ENCODE data around the gene DUS2. TPM values are rescaled to one million over a fixed set of nuclear protein-coding genes. Genes with fewer than 3 reads are reported as not detected.
"Not testable (repeated sequence)": the region's sequence is repeated elsewhere in the genome, so short reads cannot be mapped to it uniquely, and the experiment has no call there.

Gene DUS2
- total RNA-seq, 1 donor from 2014 or later, result 17.4 TPM

DNA sequence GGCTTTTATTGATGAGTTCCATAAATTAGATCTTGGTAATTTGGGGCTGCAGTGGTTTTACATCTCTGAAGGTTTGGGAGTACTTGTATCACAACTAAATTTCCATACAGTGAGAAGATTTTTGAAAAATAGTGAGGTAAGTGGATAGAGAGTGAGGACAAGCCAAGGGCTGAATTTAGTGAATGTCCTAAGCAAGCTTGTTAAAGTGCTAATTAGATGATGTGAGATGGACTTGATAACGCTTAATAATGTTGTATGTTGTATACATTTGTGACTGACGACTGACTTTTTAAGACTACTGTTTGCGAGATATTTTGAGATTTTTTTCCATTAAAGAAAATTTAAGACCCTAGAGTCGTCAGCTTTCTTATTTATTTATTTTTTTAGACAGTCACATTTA lies 66.0 kb downstream of the DUS2 start:
- DNase-seq (ENCODE audit: low spot score), result no peak

DNA sequence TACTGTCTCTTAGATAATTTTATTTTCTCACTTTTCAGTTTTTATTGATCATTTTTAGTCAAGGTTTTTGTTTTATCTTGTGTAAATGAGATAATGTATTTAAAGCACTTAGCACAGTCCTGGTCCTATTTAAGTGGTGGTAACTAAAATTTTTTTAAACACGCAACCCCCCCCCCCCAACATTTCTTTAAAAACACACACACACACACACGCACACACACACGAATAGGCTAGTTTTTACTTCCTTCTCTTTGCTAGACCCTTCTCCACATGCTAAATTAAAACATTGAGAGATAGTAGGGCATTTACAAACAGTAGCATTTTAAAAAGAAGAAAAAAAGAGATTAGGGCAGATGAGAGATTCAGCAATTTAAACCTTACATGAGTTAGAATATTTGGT lies 67.0 kb downstream of the DUS2 start:
- no peak for DNase-seq (ENCODE audit: low spot score)

DNA sequence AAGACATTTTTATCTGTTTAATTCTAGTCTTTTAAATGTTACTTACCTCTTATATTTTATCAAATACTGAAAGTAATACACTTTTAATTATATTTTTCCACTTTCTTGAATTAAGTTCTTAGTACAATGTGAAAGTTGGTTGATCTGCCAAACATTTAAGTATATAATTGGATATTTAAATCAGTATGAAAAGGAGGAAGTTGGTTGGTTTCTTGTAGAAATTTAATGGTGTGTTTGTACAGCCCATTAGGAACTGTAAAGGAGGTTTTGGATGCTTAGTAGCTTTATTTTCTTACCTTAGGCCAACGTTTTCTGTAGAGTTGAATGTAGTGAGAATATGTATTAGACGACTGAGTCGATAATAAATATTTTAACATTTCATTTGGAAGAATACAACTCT lies 67.4 kb downstream of the DUS2 start:
- DNase-seq (ENCODE audit: low spot score), result no peak

- DNase-seq (ENCODE audit: low spot score), result no peak
Observed at GRCh38 chr16:68091380-68092261, 68.5 kb downstream of the DUS2 start.

GRCh38 chr16:68092275-68092674 lies 69.2 kb downstream of the DUS2 start:
- not testable (repeated sequence) for DNase-seq (ENCODE audit: low spot score)

DNA sequence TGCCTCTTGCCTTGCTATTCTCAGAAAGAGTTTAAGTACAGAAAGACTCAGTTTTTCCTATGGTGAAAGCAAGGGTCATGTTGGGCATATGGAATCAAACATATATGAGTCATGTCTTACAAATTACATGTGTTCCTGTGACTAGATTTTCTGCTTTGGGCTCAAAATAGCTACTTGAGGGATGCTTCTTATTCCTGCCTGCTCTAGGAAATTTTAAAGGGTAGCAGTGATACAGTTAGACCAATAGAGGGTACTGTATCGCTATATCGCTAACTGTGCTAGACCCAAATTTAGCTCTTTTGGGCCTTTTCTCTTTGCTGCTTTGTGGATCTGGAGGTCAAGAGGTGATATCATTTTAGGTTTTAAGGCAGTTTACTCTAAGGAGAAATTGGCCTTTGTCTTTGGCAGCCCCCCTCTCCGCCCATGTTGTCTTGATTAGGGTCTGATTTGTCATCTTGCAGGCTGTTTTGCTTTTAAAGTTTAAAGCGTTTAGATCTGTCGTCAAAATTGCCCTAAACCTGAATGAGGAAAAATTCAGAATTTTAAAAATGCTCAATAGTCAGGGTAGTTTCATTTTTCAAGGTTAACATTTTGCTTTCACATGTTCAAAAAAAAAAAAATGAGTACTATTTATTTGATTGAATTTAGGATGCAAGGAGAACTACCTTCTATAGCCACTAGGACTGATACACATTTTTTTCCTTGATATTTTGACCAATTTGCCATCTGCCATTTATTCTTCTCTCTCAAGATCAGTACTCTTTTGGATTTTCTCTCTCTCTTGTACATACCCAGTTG lies 70.9 kb downstream of the DUS2 start:
- DNase-seq (ENCODE audit: low spot score), result no peak

GRCh38 chr16:68094614-68094934 lies 71.5 kb downstream of the DUS2 start:
- DNase-seq (ENCODE audit: low spot score), result no peak

- no peak for DNase-seq (ENCODE audit: low spot score)
Observed at GRCh38 chr16:68096491-68096890, 73.4 kb downstream of the DUS2 start.

GRCh38 chr16:68097088-68097487 lies 74.0 kb downstream of the DUS2 start:
- no peak for DNase-seq (ENCODE audit: low spot score)

GRCh38 chr16:68097895-68098294 lies 74.8 kb downstream of the DUS2 start:
- no peak for DNase-seq (ENCODE audit: low spot score)

GRCh38 chr16:68100488-68100887 lies 77.4 kb downstream of the DUS2 start:
- DNase-seq (ENCODE audit: low spot score), result no peak

DNA sequence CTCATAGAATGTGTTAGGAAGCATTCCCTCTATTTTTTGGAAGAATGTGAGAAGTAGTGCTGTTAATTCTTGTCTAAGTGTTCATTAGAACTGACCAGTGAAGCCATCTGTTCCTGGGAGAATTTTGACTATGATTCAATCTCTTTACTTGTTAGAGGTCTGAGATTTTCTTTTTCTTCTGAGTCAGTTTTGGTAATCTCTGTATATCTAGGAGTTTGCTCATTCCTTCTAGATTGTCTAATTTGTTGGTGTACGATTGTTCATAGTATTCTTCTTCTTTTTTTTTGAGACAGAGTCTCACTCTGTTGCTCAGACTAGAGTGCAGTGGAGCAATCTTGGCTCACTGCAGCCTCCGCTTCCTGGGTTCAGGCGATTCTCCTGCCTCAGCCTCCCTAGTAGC lies 82.5 kb downstream of the DUS2 start:
- no peak for DNase-seq (ENCODE audit: low spot score)

- DNase-seq (ENCODE audit: low spot score), result not testable (repeated sequence)
Observed at GRCh38 chr16:68107230-68107928, 84.3 kb downstream of the DUS2 start.

DNA sequence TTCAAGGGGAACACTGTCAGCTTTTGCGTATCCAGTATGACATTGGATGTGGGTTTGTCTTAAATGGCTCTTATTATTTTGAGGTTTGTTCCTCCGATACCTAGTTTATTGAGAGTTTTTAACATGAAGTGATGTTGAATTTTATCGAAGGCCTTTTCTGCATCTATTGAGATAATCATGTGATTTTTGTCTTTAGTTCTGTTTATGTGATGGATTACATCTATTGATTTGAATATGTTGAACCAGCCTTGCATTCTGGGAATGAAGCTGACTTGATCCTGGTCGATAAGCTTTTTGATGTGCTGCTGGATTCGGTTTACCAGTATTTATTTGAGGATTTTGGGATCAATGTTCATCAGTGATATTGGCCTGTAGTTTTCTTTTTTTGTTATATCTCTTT lies 86.1 kb downstream of the DUS2 start:
- DNase-seq (ENCODE audit: low spot score), result not testable (repeated sequence)

- not testable (repeated sequence) for DNase-seq (ENCODE audit: low spot score)
Observed at GRCh38 chr16:68110611-68111010, 87.5 kb downstream of the DUS2 start.

DNA sequence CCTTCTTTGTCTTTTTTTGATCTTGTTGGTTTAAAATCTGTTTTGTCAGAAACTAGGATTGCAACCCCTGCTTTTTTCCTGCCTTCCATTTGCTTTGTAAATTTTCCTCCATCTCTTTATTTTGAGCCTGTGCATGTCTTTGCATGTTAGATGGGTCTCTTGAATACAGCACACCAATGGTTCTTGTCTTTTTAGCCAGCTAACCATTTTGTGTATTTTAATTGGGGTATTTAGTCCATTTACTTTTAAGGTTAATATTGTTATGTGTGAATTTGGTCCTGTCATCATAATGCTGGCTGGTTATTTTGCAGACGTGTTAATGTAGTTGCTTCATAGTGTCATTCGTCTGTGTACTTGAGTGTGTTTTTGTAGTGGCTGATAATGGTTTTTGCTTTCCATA lies 88.3 kb downstream of the DUS2 start:
- DNase-seq (ENCODE audit: low spot score), result no peak

- DNase-seq (ENCODE audit: low spot score), result no peak
Observed at GRCh38 chr16:68113059-68113761, 90.1 kb downstream of the DUS2 start.

- no peak for DNase-seq (ENCODE audit: low spot score)
Observed at GRCh38 chr16:68113765-68114240, 90.7 kb downstream of the DUS2 start.

GRCh38 chr16:68114939-68115338 lies 91.9 kb downstream of the DUS2 start:
- not testable (repeated sequence) for DNase-seq (ENCODE audit: low spot score)

- no peak for DNase-seq (ENCODE audit: low spot score)
Observed at GRCh38 chr16:68115851-68116250, 92.8 kb downstream of the DUS2 start.

DNA sequence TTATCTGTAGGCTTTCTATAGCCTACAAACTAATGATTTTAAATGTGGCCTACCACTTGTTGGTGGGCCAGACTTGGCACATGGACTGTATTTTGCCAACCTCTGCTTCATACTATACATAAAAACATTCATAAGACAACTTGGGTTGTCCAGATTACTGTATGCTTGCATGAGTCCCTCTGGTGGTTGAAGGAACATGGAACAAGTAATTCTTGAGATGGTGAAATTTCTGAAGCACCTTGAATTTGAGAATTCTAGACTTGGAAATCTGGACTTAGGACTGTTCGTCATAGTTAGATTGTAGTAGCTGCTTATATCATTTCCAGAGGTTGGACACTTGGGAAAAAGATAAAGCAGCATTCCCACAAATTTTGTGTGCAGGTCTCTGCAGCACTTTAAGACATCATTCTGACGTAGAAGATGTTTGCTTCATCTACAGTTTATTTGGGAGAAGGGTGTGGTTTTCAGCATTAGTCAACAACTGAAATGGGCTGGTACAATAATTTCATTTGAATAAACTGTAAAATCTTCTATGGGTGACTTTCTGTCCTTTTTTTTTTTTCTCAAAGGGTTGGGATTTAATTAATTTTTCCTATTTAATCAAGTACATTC lies 93.3 kb downstream of the DUS2 start:
- no peak for DNase-seq (ENCODE audit: low spot score)
